Measurements from ENCODE around the gene CPNE8.

The CPNE8 gene

DNA sequence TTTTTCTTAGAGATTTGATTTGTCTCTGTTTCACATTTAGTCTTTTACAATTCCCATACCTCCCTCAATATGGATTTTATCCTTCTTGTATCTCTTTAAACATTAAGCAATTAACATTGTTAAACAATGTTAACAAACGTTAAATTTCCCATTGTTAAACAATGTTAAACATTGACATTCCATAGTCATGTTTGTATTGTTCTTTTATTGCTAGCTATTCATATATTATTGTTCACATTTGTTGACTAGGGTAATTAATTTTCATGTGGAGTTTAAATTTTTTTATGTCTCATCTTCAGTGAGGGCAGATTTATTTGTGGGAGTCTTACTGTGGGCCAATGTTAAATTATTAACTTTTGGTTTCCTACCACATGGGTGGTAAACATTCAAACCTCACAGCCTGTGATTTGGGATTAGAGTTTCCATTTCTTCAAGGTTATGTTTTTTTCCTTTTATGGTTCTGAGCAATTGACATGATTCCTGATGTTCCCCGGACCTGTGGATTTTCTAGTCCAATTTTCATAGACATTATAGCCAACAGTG lies 294.5 kb downstream of the CPNE8 start:
- no peak for DNase-seq

DNA sequence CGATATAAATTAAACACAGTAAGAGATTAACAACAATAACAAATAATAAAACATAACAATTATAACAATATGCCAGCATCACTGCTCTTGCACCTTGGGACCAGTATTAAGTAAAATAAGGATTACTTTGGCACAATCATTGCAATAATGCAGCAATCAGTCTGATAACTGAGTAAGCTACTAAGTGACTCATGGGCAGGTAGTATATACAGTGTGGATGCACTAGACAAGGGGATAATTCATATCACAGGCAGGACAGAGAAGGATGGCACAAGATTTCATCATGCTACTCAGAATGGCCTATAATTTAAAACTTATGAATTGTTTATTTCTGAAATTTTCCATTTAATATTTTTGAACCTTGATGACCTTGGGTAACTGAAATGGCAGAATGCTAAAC lies 298.1 kb downstream of the CPNE8 start:
- DNase-seq, result no peak
